AG09309 (cell line): ENCODE measurements around the gene KRT82.

Experiments
- DNase-seq: peaks from one replicate; pipeline ENCODE4 v3.0.0-alpha.2; 2010; ENCODE audit warnings: low read depth
- H3K4me3 ChIP-seq: 2 replicates; pipeline ENCODE4 v1.5.1; 2011; ENCODE audit warnings: mild to moderate bottlenecking, low read depth, low read length, moderate library complexity; ENCODE audit not compliant: control insufficient read depth
- TF ChIP-seq, protein P1 (sequence below): IDR thresholded peaks from 2 replicates; pipeline ENCODE4 v1.5.1; 2011; ENCODE audit warnings: mild to moderate bottlenecking, low read depth, low read length, inconsistent platforms; ENCODE audit not compliant: insufficient read depth, control insufficient read depth; ENCODE audit errors: missing control alignments

Gene KRT82

GRCh38 chr12:52369211-52369610, 36.9 kb downstream of the KRT82 start:
- no peak overlapping the region for H3K4me3 ChIP-seq
- no peak for DNase-seq
- TF ChIP-seq, protein P1, sequence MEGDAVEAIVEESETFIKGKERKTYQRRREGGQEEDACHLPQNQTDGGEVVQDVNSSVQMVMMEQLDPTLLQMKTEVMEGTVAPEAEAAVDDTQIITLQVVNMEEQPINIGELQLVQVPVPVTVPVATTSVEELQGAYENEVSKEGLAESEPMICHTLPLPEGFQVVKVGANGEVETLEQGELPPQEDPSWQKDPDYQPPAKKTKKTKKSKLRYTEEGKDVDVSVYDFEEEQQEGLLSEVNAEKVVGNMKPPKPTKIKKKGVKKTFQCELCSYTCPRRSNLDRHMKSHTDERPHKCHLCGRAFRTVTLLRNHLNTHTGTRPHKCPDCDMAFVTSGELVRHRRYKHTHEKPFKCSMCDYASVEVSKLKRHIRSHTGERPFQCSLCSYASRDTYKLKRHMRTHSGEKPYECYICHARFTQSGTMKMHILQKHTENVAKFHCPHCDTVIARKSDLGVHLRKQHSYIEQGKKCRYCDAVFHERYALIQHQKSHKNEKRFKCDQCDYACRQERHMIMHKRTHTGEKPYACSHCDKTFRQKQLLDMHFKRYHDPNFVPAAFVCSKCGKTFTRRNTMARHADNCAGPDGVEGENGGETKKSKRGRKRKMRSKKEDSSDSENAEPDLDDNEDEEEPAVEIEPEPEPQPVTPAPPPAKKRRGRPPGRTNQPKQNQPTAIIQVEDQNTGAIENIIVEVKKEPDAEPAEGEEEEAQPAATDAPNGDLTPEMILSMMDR, result no peak

- TF ChIP-seq, protein P1, result no peak
- no peak for DNase-seq
- no peak overlapping the region for H3K4me3 ChIP-seq
Observed at GRCh38 chr12:52368508-52368907, 37.6 kb downstream of the KRT82 start.

DNA sequence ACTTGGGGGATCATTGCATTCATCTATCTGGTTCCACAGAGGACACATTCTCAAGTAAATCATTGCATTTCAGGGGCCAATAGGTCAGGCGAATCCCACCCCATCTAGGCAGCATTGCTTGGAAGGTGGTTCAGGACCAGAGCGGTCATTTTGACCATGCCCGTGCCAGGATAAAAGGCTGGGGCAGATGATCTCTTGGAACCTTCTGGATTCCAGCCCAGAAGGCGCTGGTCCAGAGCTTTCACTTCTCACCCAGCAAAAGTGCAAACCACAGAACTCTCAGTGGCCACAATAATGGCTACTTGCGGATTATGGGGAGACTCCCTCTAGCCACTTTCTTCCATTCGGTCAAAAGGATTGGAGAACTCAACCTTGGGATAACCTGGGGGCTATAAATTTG, 38.3 kb downstream of the KRT82 start:
- no peak overlapping the region for H3K4me3 ChIP-seq
- TF ChIP-seq, protein P1, result no peak
- no peak for DNase-seq

- DNase-seq, result no peak
- TF ChIP-seq, protein P1, result no peak
- no peak within 1 kb of the TSS for H3K4me3 ChIP-seq
Observed at GRCh38 chr12:52366738-52367485, 39.2 kb downstream of the KRT82 start, which contains the start of gene KRT85. KRT85 (minus strand) TSS chr12:52367481; CDS start chr12:52367405, 76 bp downstream.

DNA sequence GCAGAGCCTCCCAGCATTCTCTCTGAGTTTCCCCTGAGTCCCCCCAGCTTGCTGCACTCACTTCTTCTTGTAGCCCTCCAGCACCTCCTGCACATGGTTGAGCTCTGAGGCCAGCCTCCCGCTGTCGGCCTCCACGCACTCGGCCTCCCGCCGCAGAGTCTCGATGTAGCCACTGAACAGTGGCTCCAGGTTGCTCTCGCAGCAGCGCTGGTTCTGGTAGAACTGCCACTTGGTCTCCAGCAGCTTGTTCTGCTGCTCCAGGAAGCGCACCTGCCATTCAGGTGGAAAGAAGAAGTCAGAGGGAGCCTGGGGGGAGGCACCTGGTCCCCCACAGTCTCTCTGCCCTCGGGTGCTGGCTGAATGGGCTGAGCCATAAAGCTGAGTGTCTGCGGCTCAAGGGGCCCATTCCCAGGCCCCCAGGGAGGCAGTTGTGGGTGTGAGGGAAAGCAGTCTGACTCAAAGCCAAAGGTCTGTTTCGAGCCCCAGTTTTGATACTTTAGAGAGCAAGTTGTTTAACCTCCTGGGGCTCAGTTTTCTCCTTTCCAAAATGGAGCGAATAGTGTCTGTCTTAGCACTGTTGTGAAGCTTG, 41.1 kb downstream of the KRT82 start:
- no peak for DNase-seq
- TF ChIP-seq, protein P1, result no peak
- no peak overlapping the region for H3K4me3 ChIP-seq

GRCh38 chr12:52364061-52364460, 42.1 kb downstream of the KRT82 start:
- TF ChIP-seq, protein P1, result no peak
- H3K4me3 ChIP-seq, result no peak overlapping the region
- DNase-seq, result no peak
